Thyroid gland (tissue), 4 donors: ENCODE results near the gene ARID2. TPM values are rescaled to one million over a fixed set of nuclear protein-coding genes. Genes with fewer than 3 reads are reported as not detected.

Source experiments
- DNase-seq, 2 donors: peaks; one replicate each; pipeline ENCODE4 v3.0.0-alpha.2; 2019
- H3K27ac ChIP-seq, 3 donors: fragments of 200-600 bp; sonication (generic); 1 replicate in 2 of 3; 2 replicates in 1 of 3; pipeline ENCODE4 v1.5.1; 2016 to 2019; ENCODE audit warnings: mild to moderate bottlenecking in 1 of 3, moderate library complexity in 1 of 3
- H3K27me3 ChIP-seq: fragments of 200-600 bp; sonication (generic); one replicate; pipeline ENCODE4 v1.5.1; 2019
- H3K36me3 ChIP-seq, 2 donors: fragments of 200-600 bp; sonication (generic); one replicate each; pipeline ENCODE4 v1.5.1; 2016 to 2019
- H3K4me1 ChIP-seq, 2 donors: fragments of 200-600 bp; sonication (generic); one replicate each; pipeline ENCODE4 v1.5.1; 2017 to 2019
- H3K4me3 ChIP-seq, 3 donors: fragments of 200-600 bp; sonication (generic); replicated peaks in 1 of 3; 1 replicate in 2 of 3; 2 replicates in 1 of 3; pipeline ENCODE4 v1.5.1; 2016; ENCODE audit warnings: mild to moderate bottlenecking in 1 of 3
- H3K9me3 ChIP-seq: fragments of 200-600 bp; sonication (generic); one replicate; pipeline ENCODE4 v1.5.1; 2017
- POLR2A ChIP-seq, 2 donors: fragments of 450-650 bp; IDR thresholded peaks; one replicate each; pipeline ENCODE4 v1.6.1; 2017; ENCODE audit warnings: antibody characterized with exemption in 2 of 2, mild to moderate bottlenecking in 2 of 2, moderate library complexity in 1 of 2
- WGBS, 2 donors: methylation state at CpG; one replicate each; pipeline ENCODE4 v1.1.5; 2017; 5-methylcytosine and 5-hydroxymethylcytosine counted together
- intact Hi-C: fragments of 100-400 bp; cut with DNase I; formaldehyde crosslinking; loops from one replicate; pipeline ENCODE4 v1.15.1; 2023
- total RNA-seq, 4 donors: library from RNA; depleted of rRNA; stranded (reverse); fragments of >200 nt; gene quantifications; one replicate each; pipeline ENCODE4 v1.2.3, GENCODE V29; 2016
- TF ChIP-seq, protein P1 (sequence below), 6 experiments: fragments of 200-600 bp in 3 of 6; fragments of 450-650 bp in 3 of 6; sonication (generic) in 3 of 6; IDR thresholded peaks; one replicate each; pipeline ENCODE4 v1.5.1; 2016 to 2019; ENCODE audit warnings: antibody characterized with exemption in 6 of 6, mild to moderate bottlenecking in 2 of 6, inconsistent platforms in 1 of 6, moderate library complexity in 1 of 6

The ARID2 gene
- total RNA-seq, 4 donors from 2014 or later: 44.7 to 69.2 (median 50.6) TPM

DNA sequence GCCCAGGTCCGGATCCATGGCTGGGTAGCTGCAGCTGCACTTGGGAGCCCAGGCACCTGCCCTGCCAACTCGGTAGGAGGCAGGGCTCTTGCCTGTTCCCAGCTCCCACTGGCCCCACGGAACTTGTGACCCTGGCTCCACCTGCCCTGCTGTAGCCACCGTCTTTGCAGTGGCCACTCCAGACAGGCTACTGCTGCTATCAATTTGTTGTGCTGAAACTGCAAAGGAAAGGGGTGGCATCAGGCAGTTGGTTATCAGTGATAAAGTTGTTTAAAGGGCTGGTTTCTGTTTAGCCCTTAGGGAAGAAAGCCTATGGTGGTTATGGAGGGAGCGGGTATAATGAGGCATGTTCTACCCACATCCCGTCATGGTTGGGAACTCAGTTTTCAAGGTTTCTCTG lies 32.1 kb upstream of the ARID2 start:
- Histone ChIP-seq H3K9me3 (no peaks in the 10 kb centered on the region), H3K4me1 (no peaks in the 10 kb centered on the region), H3K27ac (no peak overlapping the region), H3K27me3 (no peaks in the 10 kb centered on the region), H3K4me3 (no peak overlapping the region), H3K36me3 (no peaks in the 10 kb centered on the region)
- intact Hi-C loops: no loop called here
- TF ChIP-seq, protein P1, sequence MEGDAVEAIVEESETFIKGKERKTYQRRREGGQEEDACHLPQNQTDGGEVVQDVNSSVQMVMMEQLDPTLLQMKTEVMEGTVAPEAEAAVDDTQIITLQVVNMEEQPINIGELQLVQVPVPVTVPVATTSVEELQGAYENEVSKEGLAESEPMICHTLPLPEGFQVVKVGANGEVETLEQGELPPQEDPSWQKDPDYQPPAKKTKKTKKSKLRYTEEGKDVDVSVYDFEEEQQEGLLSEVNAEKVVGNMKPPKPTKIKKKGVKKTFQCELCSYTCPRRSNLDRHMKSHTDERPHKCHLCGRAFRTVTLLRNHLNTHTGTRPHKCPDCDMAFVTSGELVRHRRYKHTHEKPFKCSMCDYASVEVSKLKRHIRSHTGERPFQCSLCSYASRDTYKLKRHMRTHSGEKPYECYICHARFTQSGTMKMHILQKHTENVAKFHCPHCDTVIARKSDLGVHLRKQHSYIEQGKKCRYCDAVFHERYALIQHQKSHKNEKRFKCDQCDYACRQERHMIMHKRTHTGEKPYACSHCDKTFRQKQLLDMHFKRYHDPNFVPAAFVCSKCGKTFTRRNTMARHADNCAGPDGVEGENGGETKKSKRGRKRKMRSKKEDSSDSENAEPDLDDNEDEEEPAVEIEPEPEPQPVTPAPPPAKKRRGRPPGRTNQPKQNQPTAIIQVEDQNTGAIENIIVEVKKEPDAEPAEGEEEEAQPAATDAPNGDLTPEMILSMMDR (IDR thresholded peaks at IDR 0.05): no peak
- TF ChIP-seq POLR2A (IDR thresholded peaks at IDR 0.05): no peak
- DNase-seq: no peak
- WGBS, 2 donors: 50 to 96% methylated on average over 2 of the region's 6 CpGs

DNA sequence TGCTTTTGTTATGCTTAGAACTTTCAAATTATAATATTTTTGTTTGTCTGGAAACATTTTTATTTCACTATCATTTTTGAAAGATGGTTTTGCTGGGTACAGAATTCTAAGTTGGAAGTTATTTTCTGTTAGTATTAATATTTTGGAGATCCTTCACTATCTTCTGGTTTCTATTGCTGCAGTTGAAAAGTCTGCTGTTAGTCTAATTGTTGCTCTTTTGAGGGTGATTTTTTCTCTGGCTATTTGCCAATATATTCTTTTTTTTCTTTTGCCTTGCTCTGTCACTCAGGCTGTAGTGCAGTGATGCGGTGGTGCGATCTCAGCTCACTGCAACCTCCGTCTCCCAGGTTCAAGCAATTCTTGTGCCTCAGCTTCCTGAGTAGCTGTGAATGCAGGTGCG lies 28.2 kb upstream of the ARID2 start:
- 72 to 95% methylated on average over 4 of the region's 4 CpGs for WGBS, 2 donors
- no peak for DNase-seq
- no peak overlapping the region for H3K4me3 ChIP-seq
- no peaks in the 10 kb centered on the region for H3K9me3 ChIP-seq
- no peaks in the 10 kb centered on the region for H3K4me1 ChIP-seq
- H3K27me3 ChIP-seq: no peaks in the 10 kb centered on the region
- no peaks in the 10 kb centered on the region for H3K36me3 ChIP-seq
- H3K27ac ChIP-seq: no peak overlapping the region
- intact Hi-C loops: no loop called here
- no peak for TF ChIP-seq POLR2A (IDR thresholded peaks at IDR 0.05)
- TF ChIP-seq, protein P1 (IDR thresholded peaks at IDR 0.05): no peak

DNA sequence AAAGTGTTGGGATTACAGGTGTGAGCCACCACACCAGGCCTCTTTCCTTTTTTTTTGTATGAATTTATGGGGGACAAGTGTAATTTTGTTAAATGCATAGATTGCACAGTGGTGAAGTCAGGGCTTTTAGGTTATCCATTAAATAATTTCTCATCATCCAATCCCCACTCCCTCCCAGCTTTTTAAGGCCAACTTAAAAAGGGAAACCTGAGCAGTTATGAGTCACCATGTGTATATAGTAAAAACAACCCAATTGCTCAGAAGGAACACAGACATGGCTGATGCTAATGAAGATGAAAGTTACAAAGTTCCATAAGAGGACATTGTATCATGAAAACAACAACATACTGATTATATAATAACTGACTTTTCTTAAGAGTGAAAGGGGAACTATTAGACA lies 25.6 kb upstream of the ARID2 start:
- Histone ChIP-seq H3K9me3 (no peaks in the 10 kb centered on the region), H3K36me3 (no peaks in the 10 kb centered on the region), H3K4me3 (no peak overlapping the region), H3K27me3 (no peaks in the 10 kb centered on the region), H3K4me1 (no peaks in the 10 kb centered on the region), H3K27ac (no peak overlapping the region)
- DNase-seq: no peak
- TF ChIP-seq POLR2A (IDR thresholded peaks at IDR 0.05): no peak
- TF ChIP-seq, protein P1 (IDR thresholded peaks at IDR 0.05): no peak
- intact Hi-C loops: no loop called here

DNA sequence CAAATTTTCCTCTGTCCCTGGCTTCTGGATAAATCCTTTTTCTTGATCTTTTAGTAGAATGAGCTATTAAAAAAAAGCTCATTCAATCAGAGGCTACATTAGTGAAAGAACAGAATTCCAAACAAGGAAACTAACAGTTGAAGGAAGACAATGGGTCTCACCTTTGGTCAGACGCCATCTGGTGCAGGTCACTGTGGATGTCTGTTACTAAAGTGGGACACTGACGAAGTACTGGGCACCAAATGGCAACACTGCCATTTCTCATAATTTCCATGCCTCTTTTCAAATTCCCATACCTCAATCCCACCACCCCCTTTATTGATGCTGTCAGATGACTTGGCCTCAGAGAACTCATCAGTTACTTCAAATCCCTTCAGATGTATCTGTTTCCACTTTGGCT lies 24.5 kb upstream of the ARID2 start:
- TF ChIP-seq POLR2A (IDR thresholded peaks at IDR 0.05): no peak
- TF ChIP-seq, protein P1 (IDR thresholded peaks at IDR 0.05): no peak
- no peak overlapping the region for H3K4me3 ChIP-seq
- intact Hi-C loops: no loop called here
- no peaks in the 10 kb centered on the region for H3K27me3 ChIP-seq
- H3K36me3 ChIP-seq: no peaks in the 10 kb centered on the region
- H3K27ac ChIP-seq: no peak overlapping the region
- no peak for DNase-seq
- WGBS, 2 donors: 87 to 97% methylated on average over 2 of the region's 2 CpGs
- no peaks in the 10 kb centered on the region for H3K9me3 ChIP-seq
- no peaks in the 10 kb centered on the region for H3K4me1 ChIP-seq

DNA sequence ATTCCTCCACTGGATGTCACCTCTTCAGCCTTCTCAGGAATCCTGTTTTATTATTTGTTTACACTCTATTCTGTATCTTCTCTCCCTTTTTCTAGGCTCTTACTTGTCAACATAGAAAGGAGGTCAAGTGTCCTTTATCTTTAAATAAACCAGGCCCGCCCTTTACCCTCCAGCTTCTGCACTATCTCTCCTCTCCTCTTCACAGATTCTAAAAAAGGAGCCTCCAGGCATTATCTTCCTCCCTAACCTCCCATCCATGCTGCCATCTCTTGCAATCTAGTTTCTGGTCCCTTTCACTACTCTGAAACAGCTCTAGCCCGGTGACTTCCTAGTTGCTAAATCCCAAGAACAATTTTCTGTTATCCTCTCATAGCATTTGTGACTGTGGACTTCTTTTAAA lies 24.1 kb upstream of the ARID2 start:
- H3K27me3 ChIP-seq: no peaks in the 10 kb centered on the region

More for the DNA sequence above, 24.1 kb upstream of the ARID2 start:
- H3K4me3 ChIP-seq: no peak overlapping the region
- H3K36me3 ChIP-seq: no peaks in the 10 kb centered on the region
- DNase-seq: no peak
- WGBS, 2 donors: 65 to 84% methylated on average over 2 of the region's 2 CpGs
- H3K9me3 ChIP-seq: no peaks in the 10 kb centered on the region
- no peaks in the 10 kb centered on the region for H3K4me1 ChIP-seq
- TF ChIP-seq POLR2A (IDR thresholded peaks at IDR 0.05): no peak
- TF ChIP-seq, protein P1 (IDR thresholded peaks at IDR 0.05): no peak
- H3K27ac ChIP-seq: no peak overlapping the region
- intact Hi-C loops: no loop called here
